WTC11 (cell line): ENCODE results near the gene PMEPA1. TPM values are rescaled to one million over a fixed set of nuclear protein-coding genes. Genes with fewer than 3 reads are reported as not detected.

Experiments
- ATAC-seq: fragments of 200-7000 bp; cut with Tn5 transposase; 2 replicates; pipeline ENCODE4 v1.10.0; 2021; ENCODE audit warnings: mild to moderate bottlenecking, moderate library complexity
- CTCF ChIA-PET: fragments of 300-600 bp; sonication (Branson Sonifier 250); formaldehyde crosslinking; loops from one replicate; lab custom pipeline; 2021; ENCODE audit warnings: antibody characterized with exemption; lab: Charles Lee
- POLR2A ChIA-PET: fragments of 350-600 bp; sonication (Branson Sonifier 250); formaldehyde crosslinking; loops from one replicate; lab custom pipeline; 2021; ENCODE audit warnings: antibody characterized with exemption; lab: Charles Lee
- DNase-seq: peaks from one replicate; pipeline ENCODE4 v3.0.0; 2021; ENCODE audit warnings: low spot score
- H3K27ac Mint-ChIP-seq: 2 replicates; pipeline ENCODE4 v1.8.0; 2021; ENCODE audit warnings: mixed read lengths
- H3K27me3 Mint-ChIP-seq: 2 replicates; pipeline ENCODE4 v1.8.0; 2021; ENCODE audit warnings: low read depth, mild to moderate bottlenecking, moderate library complexity, mixed read lengths
- H3K36me3 Mint-ChIP-seq: 2 replicates; pipeline ENCODE4 v1.8.0; 2021; ENCODE audit warnings: mixed read lengths
- H3K4me1 Mint-ChIP-seq: 2 replicates; pipeline ENCODE4 v1.8.0; 2022; ENCODE audit warnings: mixed read lengths
- H3K4me3 Mint-ChIP-seq: 2 replicates; pipeline ENCODE4 v1.8.0; 2021; ENCODE audit warnings: mild to moderate bottlenecking, moderate library complexity, mixed read lengths
- H3K9me3 Mint-ChIP-seq: 2 replicates; pipeline ENCODE4 v1.8.0; 2021; ENCODE audit warnings: mixed read lengths
- ETV6 ChIP-seq: sonication (generic); formaldehyde crosslinking; IDR thresholded peaks from 2 replicates; pipeline ENCODE4 v1.8.1; 2022; ENCODE audit warnings: mild to moderate bottlenecking, missing genetic modification reagents
- GABPB1 ChIP-seq: sonication (generic); formaldehyde crosslinking; IDR thresholded peaks from 2 replicates; pipeline ENCODE4 v1.8.1; 2023; ENCODE audit warnings: mild to moderate bottlenecking, missing genetic modification reagents
- HMGA2 ChIP-seq: fragments of 250-450 bp; sonication (Bioruptor Pico); IDR thresholded peaks from 2 replicates; pipeline ENCODE4 v1.4.0; 2021; ENCODE audit warnings: mild to moderate bottlenecking, moderate library complexity
- JAZF1 ChIP-seq: fragments of 250-450 bp; sonication (Bioruptor Pico); IDR thresholded peaks from 2 replicates; pipeline ENCODE4 v1.9.0; 2021; ENCODE audit warnings: moderate library complexity, mild to moderate bottlenecking, inconsistent platforms
- PRRX2 ChIP-seq: fragments of 250-450 bp; sonication (Bioruptor Pico); IDR thresholded peaks from 2 replicates; pipeline ENCODE4 v1.8.0; 2021; ENCODE audit warnings: mild to moderate bottlenecking
- TCF7 ChIP-seq: sonication (generic); formaldehyde crosslinking; IDR thresholded peaks from 2 replicates; pipeline ENCODE4 v1.8.0; 2022; ENCODE audit warnings: mild to moderate bottlenecking, low read depth, missing genetic modification reagents, moderate library complexity
- TP53 ChIP-seq: sonication (generic); formaldehyde crosslinking; IDR thresholded peaks from 2 replicates; pipeline ENCODE4 v1.8.1; 2023; ENCODE audit warnings: mild to moderate bottlenecking, missing genetic modification reagents
- ZNF219 ChIP-seq: sonication (generic); formaldehyde crosslinking; IDR thresholded peaks from 2 replicates; pipeline ENCODE4 v1.8.0; 2023; ENCODE audit warnings: missing genetic modification reagents, mild to moderate bottlenecking, borderline replicate concordance
- total RNA-seq: library from RNA; stranded (reverse); gene quantifications from 3 replicates; pipeline ENCODE4 v1.2.3, GENCODE V29; 2021
- TF ChIP-seq, protein P1 (sequence below): sonication (generic); formaldehyde crosslinking; IDR thresholded peaks from 2 replicates; pipeline ENCODE4 v1.8.1; 2023; ENCODE audit warnings: mild to moderate bottlenecking, missing genetic modification reagents
- TF ChIP-seq, protein P2 (sequence below): fragments of 250-450 bp; sonication (Bioruptor Pico); IDR thresholded peaks from 2 replicates; pipeline ENCODE4 v2.1.2; 2022; ENCODE audit warnings: mild to moderate bottlenecking, moderate library complexity
- TF ChIP-seq, protein P3 (sequence below): sonication (generic); formaldehyde crosslinking; IDR thresholded peaks from 2 replicates; pipeline ENCODE4 v1.8.0; 2023; ENCODE audit warnings: mild to moderate bottlenecking, missing genetic modification reagents
- TF ChIP-seq, protein P4 (sequence below): sonication (generic); formaldehyde crosslinking; IDR thresholded peaks from 2 replicates; pipeline ENCODE4 v1.8.0; 2022; ENCODE audit warnings: missing genetic modification reagents
- TF ChIP-seq, protein P5 (sequence below): sonication (generic); formaldehyde crosslinking; IDR thresholded peaks from 2 replicates; pipeline ENCODE4 v1.8.1; 2022; ENCODE audit warnings: mild to moderate bottlenecking, moderate library complexity, missing genetic modification reagents
- TF ChIP-seq, protein P6 (sequence below): sonication (generic); formaldehyde crosslinking; conservative IDR thresholded peaks from 2 replicates; pipeline ENCODE4 v1.8.1; 2023; ENCODE audit warnings: mild to moderate bottlenecking, low read depth, missing genetic modification reagents, moderate library complexity
- TF ChIP-seq, protein P7 (sequence below): sonication (generic); formaldehyde crosslinking; IDR thresholded peaks from 2 replicates; pipeline ENCODE4 v1.8.0; 2022; ENCODE audit warnings: mild to moderate bottlenecking, missing genetic modification reagents

PMEPA1 gene
- total RNA-seq, 1 experiment from 2014 or later = 40.6 TPM

DNA sequence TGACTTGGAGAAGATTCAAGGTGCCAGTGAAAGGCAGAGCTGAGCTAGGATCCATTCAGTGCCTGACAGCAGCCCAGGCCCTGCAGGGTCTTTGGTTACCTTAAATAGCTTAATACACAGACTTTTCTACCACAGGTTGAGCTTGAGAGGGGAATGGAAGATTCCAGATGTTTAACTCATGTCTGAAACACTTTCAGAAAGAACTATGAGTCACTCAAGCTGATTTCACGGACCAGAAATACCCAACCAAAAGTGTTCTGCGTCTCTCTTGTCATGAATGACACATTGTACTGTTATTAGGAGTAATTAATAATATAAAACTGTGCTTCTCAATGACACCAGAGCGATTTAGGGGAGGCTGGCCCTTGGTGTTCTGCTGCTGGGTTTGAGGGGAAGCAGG lies 6.4 kb upstream of the PMEPA1 start (continued):
- TF ChIP-seq, protein P1, sequence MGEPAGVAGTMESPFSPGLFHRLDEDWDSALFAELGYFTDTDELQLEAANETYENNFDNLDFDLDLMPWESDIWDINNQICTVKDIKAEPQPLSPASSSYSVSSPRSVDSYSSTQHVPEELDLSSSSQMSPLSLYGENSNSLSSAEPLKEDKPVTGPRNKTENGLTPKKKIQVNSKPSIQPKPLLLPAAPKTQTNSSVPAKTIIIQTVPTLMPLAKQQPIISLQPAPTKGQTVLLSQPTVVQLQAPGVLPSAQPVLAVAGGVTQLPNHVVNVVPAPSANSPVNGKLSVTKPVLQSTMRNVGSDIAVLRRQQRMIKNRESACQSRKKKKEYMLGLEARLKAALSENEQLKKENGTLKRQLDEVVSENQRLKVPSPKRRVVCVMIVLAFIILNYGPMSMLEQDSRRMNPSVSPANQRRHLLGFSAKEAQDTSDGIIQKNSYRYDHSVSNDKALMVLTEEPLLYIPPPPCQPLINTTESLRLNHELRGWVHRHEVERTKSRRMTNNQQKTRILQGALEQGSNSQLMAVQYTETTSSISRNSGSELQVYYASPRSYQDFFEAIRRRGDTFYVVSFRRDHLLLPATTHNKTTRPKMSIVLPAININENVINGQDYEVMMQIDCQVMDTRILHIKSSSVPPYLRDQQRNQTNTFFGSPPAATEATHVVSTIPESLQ (CRISPR knock-in tag) = no peak
- no peak for TF ChIP-seq HMGA2 (CRISPR knock-in tag)
- TF ChIP-seq, protein P2, sequence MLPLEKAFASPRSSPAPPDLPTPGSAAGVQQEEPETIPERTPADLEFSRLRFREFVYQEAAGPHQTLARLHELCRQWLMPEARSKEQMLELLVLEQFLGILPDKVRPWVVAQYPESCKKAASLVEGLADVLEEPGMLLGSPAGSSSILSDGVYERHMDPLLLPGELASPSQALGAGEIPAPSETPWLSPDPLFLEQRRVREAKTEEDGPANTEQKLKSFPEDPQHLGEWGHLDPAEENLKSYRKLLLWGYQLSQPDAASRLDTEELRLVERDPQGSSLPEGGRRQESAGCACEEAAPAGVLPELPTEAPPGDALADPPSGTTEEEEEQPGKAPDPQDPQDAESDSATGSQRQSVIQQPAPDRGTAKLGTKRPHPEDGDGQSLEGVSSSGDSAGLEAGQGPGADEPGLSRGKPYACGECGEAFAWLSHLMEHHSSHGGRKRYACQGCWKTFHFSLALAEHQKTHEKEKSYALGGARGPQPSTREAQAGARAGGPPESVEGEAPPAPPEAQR (CRISPR knock-in tag) = no peak

DNA sequence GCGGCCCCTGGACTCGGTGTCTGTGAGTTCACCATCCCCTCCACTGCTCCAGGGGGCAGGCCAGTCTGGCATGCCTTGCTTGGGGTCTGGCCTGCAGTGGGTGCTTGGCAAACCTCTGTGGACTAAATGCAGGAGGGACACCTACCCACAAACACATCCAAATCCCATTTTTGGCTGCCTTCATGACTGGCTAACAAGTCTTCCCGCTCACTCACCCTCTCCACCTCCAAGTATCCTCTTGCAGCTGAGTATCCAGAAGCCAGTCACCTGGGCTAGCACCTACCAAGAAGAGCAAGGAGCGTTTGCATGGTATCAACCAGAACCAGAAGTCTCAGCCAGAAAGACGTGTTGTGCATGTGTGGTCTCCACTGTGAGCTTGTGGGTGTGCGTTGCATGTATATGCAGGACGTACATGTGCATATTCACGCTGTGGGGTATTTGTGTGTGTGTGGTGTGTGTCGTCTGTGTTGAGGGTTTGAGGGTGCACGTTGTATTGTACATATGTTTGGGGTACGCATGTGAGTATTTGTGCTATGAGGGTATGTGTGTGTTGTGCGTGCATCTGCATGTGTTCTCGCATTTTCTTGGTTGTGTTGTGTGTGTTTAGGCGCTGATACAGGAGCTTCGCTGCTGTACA lies 5.6 kb upstream of the PMEPA1 start:
- DNase-seq = no peak
- Mint-ChIP-seq H3K36me3 (0 out of 2 replicates have a peak, but pooled peaks cover 3% of the 10 kb centered on the region), H3K27ac (no peak overlapping the region), H3K27me3 (peaks cover 2% of the 10 kb centered on the region), H3K4me3 (no peak overlapping the region), H3K4me1 (peaks cover 36% of the 10 kb centered on the region), H3K9me3 (no peaks in the 10 kb centered on the region)
- no peak for ATAC-seq
- ChIA-PET POLR2A (no interaction called here), CTCF (no interaction called here)
- TF ChIP-seq GABPB1 (CRISPR knock-in tag) (no peak), PRRX2 (CRISPR knock-in tag) (no peak), TP53 (CRISPR knock-in tag) (no peak), TCF7 (CRISPR knock-in tag) (no peak), ETV6 (no peak)
- TF ChIP-seq, protein P3, sequence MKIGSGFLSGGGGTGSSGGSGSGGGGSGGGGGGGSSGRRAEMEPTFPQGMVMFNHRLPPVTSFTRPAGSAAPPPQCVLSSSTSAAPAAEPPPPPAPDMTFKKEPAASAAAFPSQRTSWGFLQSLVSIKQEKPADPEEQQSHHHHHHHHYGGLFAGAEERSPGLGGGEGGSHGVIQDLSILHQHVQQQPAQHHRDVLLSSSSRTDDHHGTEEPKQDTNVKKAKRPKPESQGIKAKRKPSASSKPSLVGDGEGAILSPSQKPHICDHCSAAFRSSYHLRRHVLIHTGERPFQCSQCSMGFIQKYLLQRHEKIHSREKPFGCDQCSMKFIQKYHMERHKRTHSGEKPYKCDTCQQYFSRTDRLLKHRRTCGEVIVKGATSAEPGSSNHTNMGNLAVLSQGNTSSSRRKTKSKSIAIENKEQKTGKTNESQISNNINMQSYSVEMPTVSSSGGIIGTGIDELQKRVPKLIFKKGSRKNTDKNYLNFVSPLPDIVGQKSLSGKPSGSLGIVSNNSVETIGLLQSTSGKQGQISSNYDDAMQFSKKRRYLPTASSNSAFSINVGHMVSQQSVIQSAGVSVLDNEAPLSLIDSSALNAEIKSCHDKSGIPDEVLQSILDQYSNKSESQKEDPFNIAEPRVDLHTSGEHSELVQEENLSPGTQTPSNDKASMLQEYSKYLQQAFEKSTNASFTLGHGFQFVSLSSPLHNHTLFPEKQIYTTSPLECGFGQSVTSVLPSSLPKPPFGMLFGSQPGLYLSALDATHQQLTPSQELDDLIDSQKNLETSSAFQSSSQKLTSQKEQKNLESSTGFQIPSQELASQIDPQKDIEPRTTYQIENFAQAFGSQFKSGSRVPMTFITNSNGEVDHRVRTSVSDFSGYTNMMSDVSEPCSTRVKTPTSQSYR (CRISPR knock-in tag) = no peak

DNA sequence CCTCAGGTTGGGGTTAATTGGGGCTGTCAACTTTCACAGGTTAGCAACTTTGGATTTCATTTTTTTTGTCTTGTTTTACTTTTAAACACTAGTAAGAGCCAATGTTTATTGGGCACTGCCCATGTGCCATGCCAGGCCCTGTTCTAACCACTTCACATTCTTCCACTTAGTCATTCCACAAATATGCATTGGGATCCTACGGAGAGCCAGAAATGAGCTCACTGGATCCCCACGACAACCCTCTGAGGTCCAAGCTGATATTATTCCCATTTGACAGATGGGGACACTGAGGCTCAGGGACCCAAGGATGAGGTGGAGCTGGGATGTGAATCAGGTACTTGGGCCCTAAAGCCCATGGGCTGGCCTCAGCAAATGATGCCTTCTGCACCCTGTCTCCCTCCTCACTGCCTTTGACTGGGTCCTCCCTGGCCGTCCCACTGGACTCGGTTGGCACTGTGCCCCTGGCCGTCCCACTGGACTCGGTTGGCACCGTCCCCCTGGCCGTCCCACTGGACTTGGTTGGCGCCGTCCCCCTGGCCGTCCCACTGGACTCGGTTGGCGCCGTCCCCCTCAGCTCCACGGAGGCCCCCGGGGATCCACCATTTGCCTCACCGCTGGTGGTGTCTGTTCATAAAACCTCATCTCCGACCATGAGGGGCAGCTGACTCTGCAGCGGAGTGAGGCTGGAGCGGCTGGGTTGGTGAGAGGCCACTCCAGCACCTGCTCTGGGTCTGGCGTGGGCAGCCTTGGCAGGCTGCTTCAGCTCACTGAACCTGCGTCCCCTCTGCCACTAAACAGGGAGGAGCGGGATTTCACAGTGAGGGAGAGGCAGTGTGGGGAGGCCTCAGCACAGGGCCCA lies 4.8 kb upstream of the PMEPA1 start:
- no peak for ATAC-seq
- peaks cover 2% of the 10 kb centered on the region for H3K27me3 Mint-ChIP-seq
- H3K4me1 Mint-ChIP-seq = peaks cover 36% of the 10 kb centered on the region
- H3K9me3 Mint-ChIP-seq = no peaks in the 10 kb centered on the region
- CTCF ChIA-PET = no interaction called here
- H3K36me3 Mint-ChIP-seq = 0 out of 2 replicates have a peak, but pooled peaks cover 3% of the 10 kb centered on the region
- POLR2A ChIA-PET = no interaction called here
- no peak overlapping the region for H3K27ac Mint-ChIP-seq
- no peak overlapping the region for H3K4me3 Mint-ChIP-seq
- DNase-seq = no peak
- TF ChIP-seq, protein P4, sequence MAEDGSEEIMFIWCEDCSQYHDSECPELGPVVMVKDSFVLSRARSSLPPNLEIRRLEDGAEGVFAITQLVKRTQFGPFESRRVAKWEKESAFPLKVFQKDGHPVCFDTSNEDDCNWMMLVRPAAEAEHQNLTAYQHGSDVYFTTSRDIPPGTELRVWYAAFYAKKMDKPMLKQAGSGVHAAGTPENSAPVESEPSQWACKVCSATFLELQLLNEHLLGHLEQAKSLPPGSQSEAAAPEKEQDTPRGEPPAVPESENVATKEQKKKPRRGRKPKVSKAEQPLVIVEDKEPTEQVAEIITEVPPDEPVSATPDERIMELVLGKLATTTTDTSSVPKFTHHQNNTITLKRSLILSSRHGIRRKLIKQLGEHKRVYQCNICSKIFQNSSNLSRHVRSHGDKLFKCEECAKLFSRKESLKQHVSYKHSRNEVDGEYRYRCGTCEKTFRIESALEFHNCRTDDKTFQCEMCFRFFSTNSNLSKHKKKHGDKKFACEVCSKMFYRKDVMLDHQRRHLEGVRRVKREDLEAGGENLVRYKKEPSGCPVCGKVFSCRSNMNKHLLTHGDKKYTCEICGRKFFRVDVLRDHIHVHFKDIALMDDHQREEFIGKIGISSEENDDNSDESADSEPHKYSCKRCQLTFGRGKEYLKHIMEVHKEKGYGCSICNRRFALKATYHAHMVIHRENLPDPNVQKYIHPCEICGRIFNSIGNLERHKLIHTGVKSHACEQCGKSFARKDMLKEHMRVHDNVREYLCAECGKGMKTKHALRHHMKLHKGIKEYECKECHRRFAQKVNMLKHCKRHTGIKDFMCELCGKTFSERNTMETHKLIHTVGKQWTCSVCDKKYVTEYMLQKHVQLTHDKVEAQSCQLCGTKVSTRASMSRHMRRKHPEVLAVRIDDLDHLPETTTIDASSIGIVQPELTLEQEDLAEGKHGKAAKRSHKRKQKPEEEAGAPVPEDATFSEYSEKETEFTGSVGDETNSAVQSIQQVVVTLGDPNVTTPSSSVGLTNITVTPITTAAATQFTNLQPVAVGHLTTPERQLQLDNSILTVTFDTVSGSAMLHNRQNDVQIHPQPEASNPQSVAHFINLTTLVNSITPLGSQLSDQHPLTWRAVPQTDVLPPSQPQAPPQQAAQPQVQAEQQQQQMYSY (CRISPR knock-in tag) = no peak
- TF ChIP-seq TP53 (CRISPR knock-in tag) (no peak), ZNF219 (CRISPR knock-in tag) (no peak), JAZF1 (no peak), PRRX2 (CRISPR knock-in tag) (no peak)
- TF ChIP-seq, protein P5, sequence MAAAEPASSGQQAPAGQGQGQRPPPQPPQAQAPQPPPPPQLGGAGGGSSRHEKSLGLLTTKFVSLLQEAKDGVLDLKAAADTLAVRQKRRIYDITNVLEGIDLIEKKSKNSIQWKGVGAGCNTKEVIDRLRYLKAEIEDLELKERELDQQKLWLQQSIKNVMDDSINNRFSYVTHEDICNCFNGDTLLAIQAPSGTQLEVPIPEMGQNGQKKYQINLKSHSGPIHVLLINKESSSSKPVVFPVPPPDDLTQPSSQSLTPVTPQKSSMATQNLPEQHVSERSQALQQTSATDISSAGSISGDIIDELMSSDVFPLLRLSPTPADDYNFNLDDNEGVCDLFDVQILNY = no peak
- TF ChIP-seq, protein P6, sequence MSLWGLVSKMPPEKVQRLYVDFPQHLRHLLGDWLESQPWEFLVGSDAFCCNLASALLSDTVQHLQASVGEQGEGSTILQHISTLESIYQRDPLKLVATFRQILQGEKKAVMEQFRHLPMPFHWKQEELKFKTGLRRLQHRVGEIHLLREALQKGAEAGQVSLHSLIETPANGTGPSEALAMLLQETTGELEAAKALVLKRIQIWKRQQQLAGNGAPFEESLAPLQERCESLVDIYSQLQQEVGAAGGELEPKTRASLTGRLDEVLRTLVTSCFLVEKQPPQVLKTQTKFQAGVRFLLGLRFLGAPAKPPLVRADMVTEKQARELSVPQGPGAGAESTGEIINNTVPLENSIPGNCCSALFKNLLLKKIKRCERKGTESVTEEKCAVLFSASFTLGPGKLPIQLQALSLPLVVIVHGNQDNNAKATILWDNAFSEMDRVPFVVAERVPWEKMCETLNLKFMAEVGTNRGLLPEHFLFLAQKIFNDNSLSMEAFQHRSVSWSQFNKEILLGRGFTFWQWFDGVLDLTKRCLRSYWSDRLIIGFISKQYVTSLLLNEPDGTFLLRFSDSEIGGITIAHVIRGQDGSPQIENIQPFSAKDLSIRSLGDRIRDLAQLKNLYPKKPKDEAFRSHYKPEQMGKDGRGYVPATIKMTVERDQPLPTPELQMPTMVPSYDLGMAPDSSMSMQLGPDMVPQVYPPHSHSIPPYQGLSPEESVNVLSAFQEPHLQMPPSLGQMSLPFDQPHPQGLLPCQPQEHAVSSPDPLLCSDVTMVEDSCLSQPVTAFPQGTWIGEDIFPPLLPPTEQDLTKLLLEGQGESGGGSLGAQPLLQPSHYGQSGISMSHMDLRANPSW (CRISPR knock-in tag) = no peak
- TF ChIP-seq, protein P7, sequence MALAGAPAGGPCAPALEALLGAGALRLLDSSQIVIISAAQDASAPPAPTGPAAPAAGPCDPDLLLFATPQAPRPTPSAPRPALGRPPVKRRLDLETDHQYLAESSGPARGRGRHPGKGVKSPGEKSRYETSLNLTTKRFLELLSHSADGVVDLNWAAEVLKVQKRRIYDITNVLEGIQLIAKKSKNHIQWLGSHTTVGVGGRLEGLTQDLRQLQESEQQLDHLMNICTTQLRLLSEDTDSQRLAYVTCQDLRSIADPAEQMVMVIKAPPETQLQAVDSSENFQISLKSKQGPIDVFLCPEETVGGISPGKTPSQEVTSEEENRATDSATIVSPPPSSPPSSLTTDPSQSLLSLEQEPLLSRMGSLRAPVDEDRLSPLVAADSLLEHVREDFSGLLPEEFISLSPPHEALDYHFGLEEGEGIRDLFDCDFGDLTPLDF (CRISPR knock-in tag) = no peak
